Measurements from ENCODE around the gene ANKRD11.

GRCh38 chr16:89313583-89313982 lies 176.8 kb downstream of the ANKRD11 start:
- TF ChIP-seq EZH2 (IDR thresholded peaks at IDR 0.05) (no peak), REST (IDR thresholded peaks at IDR 0.05; ENCODE audit: low read depth) (no peak), RAD21 (IDR thresholded peaks at IDR 0.05; ENCODE audit: low read depth) (no peak), POLR2A (IDR thresholded peaks at IDR 0.05; ENCODE audit: borderline replicate concordance, extremely low read depth, insufficient read depth, insufficient read length) (no peak), POLR2AphosphoS5 (IDR thresholded peaks at IDR 0.05; ENCODE audit: low read depth, low read length) (no peak), SRF (IDR thresholded peaks at IDR 0.05; ENCODE audit: low read depth) (no peak), ZNF274 (IDR thresholded peaks at IDR 0.05; ENCODE audit: low read depth, low read length) (no peak), ZBTB33 (IDR thresholded peaks at IDR 0.05; ENCODE audit: extremely low read depth, insufficient replicate concordance, low read length) (no peak), MAX (IDR thresholded peaks at IDR 0.05) (no peak), JUND (IDR thresholded peaks at IDR 0.05) (no peak), YY1 (IDR thresholded peaks at IDR 0.05; ENCODE audit: extremely low read depth, insufficient replicate concordance, low read depth, low read length) (no peak)
- TF ChIP-seq, protein P1, sequence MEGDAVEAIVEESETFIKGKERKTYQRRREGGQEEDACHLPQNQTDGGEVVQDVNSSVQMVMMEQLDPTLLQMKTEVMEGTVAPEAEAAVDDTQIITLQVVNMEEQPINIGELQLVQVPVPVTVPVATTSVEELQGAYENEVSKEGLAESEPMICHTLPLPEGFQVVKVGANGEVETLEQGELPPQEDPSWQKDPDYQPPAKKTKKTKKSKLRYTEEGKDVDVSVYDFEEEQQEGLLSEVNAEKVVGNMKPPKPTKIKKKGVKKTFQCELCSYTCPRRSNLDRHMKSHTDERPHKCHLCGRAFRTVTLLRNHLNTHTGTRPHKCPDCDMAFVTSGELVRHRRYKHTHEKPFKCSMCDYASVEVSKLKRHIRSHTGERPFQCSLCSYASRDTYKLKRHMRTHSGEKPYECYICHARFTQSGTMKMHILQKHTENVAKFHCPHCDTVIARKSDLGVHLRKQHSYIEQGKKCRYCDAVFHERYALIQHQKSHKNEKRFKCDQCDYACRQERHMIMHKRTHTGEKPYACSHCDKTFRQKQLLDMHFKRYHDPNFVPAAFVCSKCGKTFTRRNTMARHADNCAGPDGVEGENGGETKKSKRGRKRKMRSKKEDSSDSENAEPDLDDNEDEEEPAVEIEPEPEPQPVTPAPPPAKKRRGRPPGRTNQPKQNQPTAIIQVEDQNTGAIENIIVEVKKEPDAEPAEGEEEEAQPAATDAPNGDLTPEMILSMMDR (IDR thresholded peaks at IDR 0.05 in 2 of 3, conservative IDR thresholded peaks at IDR 0.05 in 1 of 3; ENCODE audit: borderline replicate concordance in 1 of 3, insufficient read depth in 1 of 3, low read depth in 2 of 3, low read length in 2 of 3) = no peak

Data from HCT116 (cell line).